Heart left ventricle (tissue), 13 donors: Measurements from ENCODE around the gene ZDHHC16.

ENCODE experiments used
- CTCF ChIP-seq, 12 donors: fragments of 200-600 bp; sonication (generic) in 4 of 12; IDR thresholded peaks; one replicate each; pipeline versions ENCODE4 v1.5.0 to v1.8.0; 2018 to 2022; ENCODE audit warnings: antibody characterized with exemption in 12 of 12, mild to moderate bottlenecking in 5 of 12
- POLR2A ChIP-seq, 2 donors: fragments of 450-650 bp; IDR thresholded peaks; one replicate each; pipeline ENCODE4 v1.6.1; 2017; ENCODE audit warnings: antibody characterized with exemption in 2 of 2, mild to moderate bottlenecking in 2 of 2, moderate library complexity in 2 of 2
- donor health status: ischemic (EF 13 %, LVEDD 7.1; RV severe dilation, severe dysfunction).
- donor health status: DM: no; HTN: yes; CAD: no.
- donor health status: DM: no; HTN: no; CAD: no.
- donor health status: ischemic (EF 25% LVEDD 6.9; RV normal size, moderate dysfunction).
- donor health status: ischemic (EF 25% LVEDD 5.7; RV mildly dilated, moderate dysfunction).
- donor health status: ischemic (EF 35%, LVEDD 5.7; RV mildly dilated, moderate dysfunction).
- donor health status: nonischemic (EF 11% LVEDD 7.7; RV severe dilation, severe dysfunction).
- donor health status: DM: yes; HTN: yes; CAD: no.
- donor health status: PGD.
- donor health status: ischemic (EF 29% LVEDD 5.4; RV normal size, mild dysfunction).
- donor health status: nonischemic (EF 23%, LVEDD 6.1; RV moderate dilation, normal function).

- no peak for TF ChIP-seq POLR2A (IDR thresholded peaks at IDR 0.05)
- TF ChIP-seq CTCF (IDR thresholded peaks at IDR 0.05): no peak
Observed at GRCh38 chr10:97427571-97428179, 18.3 kb upstream of the ZDHHC16 start.
